SK-N-MC (cell line): ENCODE results near the gene ZNF750.

Experiments
- DNase-seq: peaks from one replicate; pipeline ENCODE4 v3.0.0-alpha.2; 2011; ENCODE audit warnings: low read depth, low spot score
- H3K27ac ChIP-seq: fragments of 200-600 bp; sonication (generic); 2 replicates; pipeline ENCODE4 v1.5.1; 2016; ENCODE audit warnings: mixed run types
- H3K36me3 ChIP-seq: fragments of 200-600 bp; sonication (generic); 2 replicates; pipeline ENCODE4 v1.6.1; 2017; ENCODE audit warnings: antibody characterized with exemption, low read length, mixed read lengths; ENCODE audit not compliant: insufficient read depth
- H3K4me3 ChIP-seq: fragments of 200-600 bp; sonication (generic); 2 replicates; pipeline ENCODE4 v1.5.1; 2016
- H3K9ac ChIP-seq: fragments of 200-600 bp; sonication (generic); 2 replicates; pipeline ENCODE4 v1.8.0; 2017; ENCODE audit warnings: mixed run types, mixed read lengths; ENCODE audit not compliant: insufficient read length
- H3K9me3 ChIP-seq: fragments of 200-600 bp; sonication (generic); 2 replicates; pipeline ENCODE4 v1.6.1; 2017; ENCODE audit warnings: low read depth, mild to moderate bottlenecking, antibody characterized with exemption, low read length, moderate library complexity, mixed read lengths
- EZH2 ChIP-seq: fragments of 200-600 bp; sonication (generic); IDR thresholded peaks from one replicate; pipeline ENCODE4 v1.6.1; 2017; ENCODE audit warnings: antibody characterized with exemption
- FOXP2 ChIP-seq: optimal IDR thresholded peaks from 2 replicates; pipeline ENCODE3; 2011; ENCODE audit warnings: mild to moderate bottlenecking, moderate library complexity; ENCODE audit not compliant: insufficient read depth; ENCODE audit errors: extremely low read length, control extremely low read depth
- POLR2AphosphoS5 ChIP-seq: IDR thresholded peaks from 2 replicates; pipeline ENCODE4 v1.6.1; 2012; ENCODE audit warnings: mild to moderate bottlenecking, low read depth, low read length, borderline replicate concordance

ZNF750 gene

DNA sequence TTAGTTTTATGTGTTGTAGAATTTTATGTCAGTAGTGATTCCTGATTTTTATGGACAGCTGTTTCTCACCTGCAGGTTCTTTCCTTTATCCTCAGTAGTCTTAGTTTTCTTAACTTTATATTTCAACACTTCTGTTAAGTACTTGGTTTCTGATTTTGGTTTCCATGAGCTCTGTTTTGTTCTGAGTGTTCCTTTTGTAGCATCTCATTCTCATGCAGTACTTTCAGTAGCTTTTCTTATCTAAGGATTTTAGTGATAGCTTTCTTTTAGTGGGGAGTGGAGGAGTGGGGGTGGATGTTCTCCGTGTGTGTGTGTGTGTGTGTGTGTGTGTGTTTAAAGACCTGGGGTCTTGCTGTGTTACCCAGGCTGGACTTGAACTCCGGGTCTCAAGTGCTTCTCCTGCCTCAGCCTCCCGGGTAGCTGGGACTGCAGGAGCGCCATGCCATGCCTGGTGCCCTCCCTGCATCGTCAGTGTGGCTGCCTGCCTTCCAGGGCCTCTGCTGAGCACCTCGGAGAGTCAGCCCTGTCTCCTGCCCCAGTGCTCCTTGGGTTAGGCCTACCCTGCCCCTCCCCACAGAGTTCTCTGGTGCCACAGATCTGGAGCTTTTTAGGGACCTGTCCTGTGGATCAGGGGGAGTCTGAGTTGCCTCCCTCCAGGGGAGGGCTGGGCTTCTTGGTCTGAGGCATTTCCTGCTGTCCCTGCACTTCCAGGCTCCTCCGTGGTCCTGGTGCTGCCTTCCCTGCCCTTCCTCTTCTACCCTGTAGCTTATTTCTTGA is 4.3 kb upstream of the ZNF750 start:
- H3K36me3 ChIP-seq = no peaks in the 10 kb centered on the region
- no peak overlapping the region for H3K4me3 ChIP-seq
- DNase-seq = no peak
- TF ChIP-seq EZH2 (no peak), FOXP2 (no peak), POLR2AphosphoS5 (no peak)
- H3K9me3 ChIP-seq = no peaks in the 10 kb centered on the region
- H3K27ac ChIP-seq = no peak overlapping the region
- no peak overlapping the region for H3K9ac ChIP-seq

GRCh38 chr17:82841921-82842596 is 2.2 kb upstream of the ZNF750 start:
- H3K36me3 ChIP-seq = no peaks in the 10 kb centered on the region
- no peak overlapping the region for H3K27ac ChIP-seq
- DNase-seq = no peak
- TF ChIP-seq EZH2 = no peak
- TF ChIP-seq FOXP2 = no peak
- no peak for TF ChIP-seq POLR2AphosphoS5
- no peak overlapping the region for H3K4me3 ChIP-seq
- H3K9me3 ChIP-seq = no peaks in the 10 kb centered on the region
- H3K9ac ChIP-seq = no peak overlapping the region

GRCh38 chr17:82840431-82840831 is 609 bp upstream of the ZNF750 start:
- Histone ChIP-seq H3K9me3 (no peaks in the 10 kb centered on the region), H3K27ac (no peak overlapping the region), H3K9ac (no peak overlapping the region), H3K36me3 (no peaks in the 10 kb centered on the region), H3K4me3 (no peak overlapping the region)
- DNase-seq = no peak
- TF ChIP-seq EZH2 (no peak), POLR2AphosphoS5 (no peak), FOXP2 (no peak)

DNA sequence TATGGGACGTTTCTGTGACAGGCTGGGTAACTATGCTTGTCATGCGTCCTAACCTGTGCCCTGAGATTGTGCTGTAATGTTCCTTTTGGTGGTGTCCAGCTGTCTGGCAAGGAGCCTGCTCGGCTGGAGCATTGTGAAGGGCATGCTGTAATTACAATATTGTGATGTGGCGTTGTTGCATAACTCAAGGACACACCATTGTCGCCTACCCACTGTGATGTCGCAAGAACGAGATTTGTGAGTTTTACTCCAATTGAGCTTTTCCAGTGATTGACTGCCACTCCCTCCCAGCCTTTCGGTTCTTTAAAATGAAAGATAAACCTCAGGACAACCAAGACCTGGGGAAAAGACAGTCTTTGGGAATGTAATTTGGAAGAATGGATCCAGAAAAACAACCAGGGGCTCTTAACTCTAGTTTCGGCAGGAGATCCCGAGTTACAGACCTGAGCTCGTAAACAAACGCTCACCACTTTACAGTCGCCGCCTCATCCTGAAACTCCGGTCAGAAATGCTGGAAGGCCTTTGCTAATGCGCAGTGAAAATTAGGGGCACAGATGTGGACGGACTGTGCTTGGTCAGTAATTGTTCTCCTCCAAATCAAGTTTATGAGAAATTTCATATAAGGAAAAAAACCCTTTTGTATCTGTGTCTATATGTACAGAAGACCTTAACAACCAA is 1.3 kb downstream of the ZNF750 start:
- no peak overlapping the region; the same call in 1 of the 2 replicates for H3K27ac ChIP-seq
- TF ChIP-seq FOXP2 (no peak), POLR2AphosphoS5 (no peak), EZH2 (no peak)
- DNase-seq = no peak
- no peaks in the 10 kb centered on the region for H3K36me3 ChIP-seq
- no peak overlapping the region for H3K4me3 ChIP-seq
- no peaks in the 10 kb centered on the region for H3K9me3 ChIP-seq
- no peak overlapping the region for H3K9ac ChIP-seq

DNA sequence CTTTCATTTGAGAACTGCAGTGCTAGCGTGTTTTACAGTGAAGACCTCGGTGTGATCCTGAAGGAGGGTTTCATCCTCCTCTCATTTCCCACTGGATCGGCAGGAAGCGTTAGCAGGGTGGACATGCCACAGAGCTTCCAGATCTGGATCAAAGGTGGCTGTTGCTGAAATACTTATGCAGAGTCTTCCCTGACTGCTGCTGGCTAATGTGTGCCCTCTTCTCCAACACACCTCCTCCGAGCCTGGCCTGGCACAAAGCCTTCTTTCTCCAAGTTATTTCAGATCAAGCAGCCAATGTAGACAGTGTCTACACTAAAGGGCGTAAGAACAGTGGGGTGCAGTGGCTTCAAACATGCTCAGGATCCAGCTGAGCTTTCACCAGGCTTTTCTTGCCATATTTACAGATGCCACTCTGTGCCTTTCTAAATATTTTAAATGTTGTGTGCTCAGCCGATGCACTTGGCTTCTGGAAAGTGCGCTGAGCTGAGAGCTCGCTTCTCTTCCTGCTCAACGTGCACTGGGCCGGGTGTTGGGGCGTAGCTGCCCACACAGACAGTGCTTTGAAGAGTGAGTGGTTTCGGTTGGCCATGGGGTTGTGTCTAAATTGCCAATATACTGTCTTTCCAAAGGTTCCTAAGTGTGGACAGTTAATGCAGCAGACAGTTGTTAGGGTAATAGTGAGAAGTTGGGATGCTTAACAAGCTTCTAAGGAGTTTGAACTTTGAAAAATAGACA is 2.1 kb downstream of the ZNF750 start:
- no peak for DNase-seq
- no peak overlapping the region for H3K27ac ChIP-seq
- no peak overlapping the region for H3K4me3 ChIP-seq

GRCh38 chr17:82836823-82837357 is 2.9 kb downstream of the ZNF750 start:
- Histone ChIP-seq H3K9me3 (no peaks in the 10 kb centered on the region), H3K9ac (no peak overlapping the region), H3K4me3 (no peak overlapping the region), H3K36me3 (no peaks in the 10 kb centered on the region; the same call in 1 of the 2 replicates), H3K27ac (no peak overlapping the region)
- TF ChIP-seq FOXP2 (no peak), EZH2 (no peak), POLR2AphosphoS5 (no peak)
- no peak for DNase-seq

More for the DNA sequence above, 2.1 kb downstream of the ZNF750 start:
- Histone ChIP-seq H3K9me3 (no peaks in the 10 kb centered on the region), H3K9ac (no peak overlapping the region), H3K36me3 (no peaks in the 10 kb centered on the region; the same call in 1 of the 2 replicates)
- TF ChIP-seq EZH2 (no peak), FOXP2 (no peak), POLR2AphosphoS5 (no peak)

GRCh38 chr17:82835766-82836512 is 3.9 kb downstream of the ZNF750 start:
- no peak overlapping the region; the same call in 1 of the 2 replicates for H3K27ac ChIP-seq
- no peaks in the 10 kb centered on the region for H3K9me3 ChIP-seq
- no peak overlapping the region for H3K9ac ChIP-seq
- TF ChIP-seq EZH2 (no peak), POLR2AphosphoS5 (no peak), FOXP2 (no peak)
- DNase-seq = no peak
- no peaks in the 10 kb centered on the region; the same call in 1 of the 2 replicates for H3K36me3 ChIP-seq
- H3K4me3 ChIP-seq = no peak overlapping the region
